NCI-H2227 (cell line): ENCODE data around the gene RREB1.

ENCODE experiments used
- DNase-seq: peaks from one replicate; lab custom pipeline; 2025; ENCODE audit not compliant: unreplicated experiment; lab: John Stamatoyannopoulos, UW

RREB1 gene

DNA sequence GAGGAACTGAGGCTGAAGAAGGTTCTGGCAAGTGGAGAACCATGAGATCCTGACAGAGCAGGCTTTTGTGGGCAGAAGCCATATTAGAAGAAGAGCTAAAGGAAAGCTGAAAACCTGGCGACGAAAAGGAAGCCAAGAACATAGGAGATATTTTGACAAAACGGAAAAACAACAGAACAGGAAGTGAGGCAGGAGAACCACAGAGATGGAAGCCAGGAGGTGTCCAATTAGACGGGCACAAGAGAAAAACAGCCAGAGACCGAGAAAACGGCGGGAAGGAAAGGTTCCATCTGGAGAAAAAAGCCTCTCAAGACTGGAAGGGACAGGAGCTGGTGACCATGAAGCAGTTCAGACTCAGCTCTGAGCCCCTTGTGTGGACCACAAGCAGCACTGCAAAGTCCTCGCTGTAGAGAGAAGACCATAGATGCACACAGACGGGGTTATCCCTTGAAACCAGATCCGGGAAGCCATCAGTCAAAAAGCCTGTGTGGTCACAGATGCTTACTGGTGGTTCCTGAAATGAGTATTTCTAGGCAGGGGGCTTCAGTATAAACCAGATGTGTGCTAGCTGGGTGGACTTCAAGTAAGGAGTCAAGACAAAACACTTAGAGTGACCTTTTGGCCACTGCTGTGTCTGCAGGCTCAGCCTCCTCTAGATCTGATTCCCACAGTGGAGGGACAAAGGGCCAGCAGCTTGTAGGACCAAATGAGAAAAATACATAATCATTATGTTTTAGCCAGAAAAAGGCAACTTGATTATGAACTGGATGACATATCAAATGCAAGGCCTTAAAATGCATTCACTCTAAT, 174.5 kb downstream of the RREB1 start:
- DNase-seq: no peak

DNA sequence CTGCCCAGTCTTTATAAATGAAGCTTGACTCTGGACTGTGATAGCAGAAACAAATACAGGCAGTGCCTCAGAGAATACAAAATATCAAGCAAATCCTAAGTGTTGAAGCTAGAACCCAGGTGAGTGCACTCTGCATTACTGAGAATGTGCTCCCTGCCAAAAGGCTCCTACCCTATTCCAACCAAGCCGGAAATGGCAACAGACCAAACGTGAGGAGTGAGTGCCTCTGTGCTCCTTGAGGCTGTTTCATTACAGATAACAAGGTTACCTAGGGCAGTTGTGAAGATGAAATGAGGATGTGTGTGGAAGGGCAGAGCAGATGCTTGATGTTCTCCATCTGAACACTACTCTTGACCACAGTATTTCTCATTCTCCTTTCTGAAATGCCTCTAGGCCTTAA, 175.9 kb downstream of the RREB1 start:
- no peak for DNase-seq

DNA sequence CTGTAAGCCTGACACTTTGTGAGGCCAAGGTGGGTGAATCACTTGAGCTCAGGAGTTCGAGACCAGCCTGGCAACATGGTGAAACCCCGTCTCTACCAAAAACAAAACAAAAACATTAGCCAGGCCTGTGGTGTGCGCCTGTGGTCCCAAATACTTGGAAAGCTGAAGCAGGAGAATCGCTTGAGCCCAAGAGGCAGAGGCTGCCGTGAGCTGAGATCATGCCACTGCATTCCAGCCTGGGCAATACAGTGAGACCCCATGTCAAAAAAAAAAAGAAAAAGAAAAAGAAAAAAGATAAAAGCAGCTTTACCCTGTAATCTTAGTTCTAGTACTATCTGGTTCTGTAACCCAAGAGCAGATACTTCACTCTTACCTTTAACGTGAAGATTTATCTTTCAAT, 177.7 kb downstream of the RREB1 start:
- no peak for DNase-seq

DNA sequence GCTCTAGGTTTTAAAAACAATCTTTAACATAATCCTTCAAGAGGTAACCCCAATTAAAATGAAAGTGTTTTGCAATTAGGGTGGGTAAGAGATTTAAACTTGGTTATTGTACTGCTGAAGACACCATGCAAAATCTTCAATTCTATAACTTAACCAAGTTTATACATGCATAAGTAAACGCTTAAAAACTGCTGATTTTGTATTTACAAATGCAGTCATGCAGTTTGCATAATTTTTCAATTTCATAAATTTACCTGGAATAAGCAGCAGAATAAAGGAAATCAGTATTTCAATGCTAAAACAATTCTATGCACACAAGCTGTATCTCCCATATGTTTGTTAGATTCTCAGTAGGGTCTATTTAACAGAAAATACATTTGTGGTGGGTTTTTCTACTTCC, 182.3 kb downstream of the RREB1 start:
- DNase-seq: no peak

DNA sequence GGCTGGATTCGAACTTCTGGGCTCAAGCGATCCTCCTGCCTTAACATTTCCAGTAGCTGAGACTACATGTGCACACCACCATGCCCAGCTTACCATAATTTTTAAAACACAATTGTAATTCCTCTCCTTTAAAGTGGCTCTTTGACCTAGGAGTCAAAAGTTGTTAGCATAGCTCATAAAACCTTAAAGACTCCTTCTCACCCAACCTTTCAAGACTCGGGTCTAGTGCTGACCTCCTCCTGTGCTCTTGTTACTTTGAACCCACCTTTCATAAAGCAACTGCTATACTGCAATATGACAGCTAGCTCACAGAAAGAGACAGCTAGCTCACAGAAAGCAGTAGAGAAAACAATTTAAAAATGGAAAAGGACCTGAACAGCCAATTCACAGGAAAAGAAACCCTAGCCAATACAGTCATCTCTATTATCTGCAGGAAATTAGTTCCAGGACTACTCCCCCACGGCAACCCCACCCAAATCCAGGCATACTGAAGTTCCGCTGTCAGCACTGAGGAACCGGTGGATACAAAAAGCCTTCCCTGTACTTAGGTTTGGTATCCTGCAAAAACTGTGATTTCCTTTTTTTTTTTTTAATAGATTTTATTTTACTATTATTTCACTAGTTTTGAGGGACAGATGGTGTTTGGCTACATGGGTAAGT, 185.0 kb downstream of the RREB1 start:
- DNase-seq: no peak

DNA sequence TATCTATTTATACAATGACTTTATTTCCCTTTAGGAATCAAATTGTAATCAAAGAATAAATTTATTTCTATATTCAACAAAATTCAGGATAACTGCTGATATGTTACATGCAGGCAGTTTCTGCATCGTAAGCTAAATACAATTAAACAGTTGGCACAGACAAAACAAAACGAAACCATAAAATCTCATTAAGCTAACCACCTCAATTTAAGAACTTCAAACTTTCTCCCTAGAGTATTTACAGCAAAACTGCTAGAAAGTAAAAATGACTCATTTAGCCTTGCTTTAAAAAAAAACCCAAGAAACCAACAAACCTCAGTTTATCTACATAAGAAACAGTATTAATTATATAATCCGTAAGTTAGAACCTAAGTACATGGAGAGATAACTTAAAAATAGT, 188.2 kb downstream of the RREB1 start:
- DNase-seq: no peak

DNA sequence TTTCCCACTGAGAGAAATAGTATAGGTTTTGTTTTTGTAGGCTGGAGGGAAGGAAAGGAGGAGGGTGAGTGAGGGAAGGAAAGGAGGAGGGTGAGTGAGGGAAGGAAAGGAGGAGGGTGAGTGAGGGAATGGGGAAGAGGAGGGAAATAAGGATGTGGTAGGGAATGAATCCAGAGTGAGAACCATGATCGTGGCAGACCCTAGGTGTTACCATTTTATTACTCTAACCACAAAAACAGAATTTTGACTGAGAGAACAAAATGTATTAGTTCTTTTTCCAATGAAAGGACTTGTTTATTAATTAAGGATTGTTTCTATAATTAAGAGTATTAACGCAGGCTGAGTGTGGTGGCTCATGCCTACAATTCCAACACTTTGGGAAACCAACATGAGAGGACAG, 188.8 kb downstream of the RREB1 start:
- DNase-seq: no peak

DNA sequence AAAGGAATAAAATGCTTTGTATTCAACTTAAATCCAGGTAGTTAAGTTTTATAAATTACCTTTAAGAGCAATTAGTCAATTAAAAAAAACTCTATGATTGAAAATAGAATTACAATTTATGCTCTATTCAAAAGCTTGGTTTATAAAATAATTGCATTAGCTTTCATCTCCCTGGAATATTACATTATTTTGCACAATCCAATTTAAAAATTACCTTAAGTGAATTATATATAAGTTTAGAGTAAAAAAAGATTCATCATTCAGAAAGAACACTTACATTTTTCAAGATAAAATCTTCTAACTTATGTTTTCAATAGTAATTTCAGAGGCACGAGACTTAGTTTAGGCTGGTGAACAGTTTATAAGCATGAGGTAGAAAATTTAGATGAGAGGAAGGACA, 190.4 kb downstream of the RREB1 start:
- no peak for DNase-seq

DNA sequence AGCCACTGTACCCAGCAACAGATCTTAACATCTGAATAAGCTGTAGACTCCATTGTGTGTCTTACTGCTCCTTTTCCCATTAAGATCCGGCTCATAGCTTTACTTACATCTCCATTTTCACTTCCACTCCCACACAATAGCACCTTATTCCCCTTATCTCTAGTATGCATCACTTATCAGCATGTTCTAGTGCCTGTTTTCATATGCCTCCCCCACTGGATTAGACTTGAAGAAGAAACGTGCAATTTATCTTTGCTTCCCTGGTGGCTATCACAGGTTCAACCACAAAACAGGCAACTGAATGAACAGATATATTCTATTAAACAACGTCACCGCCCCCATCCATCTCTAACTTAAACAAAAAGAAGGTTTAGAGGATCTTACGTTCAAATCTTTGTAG, 193.2 kb downstream of the RREB1 start:
- DNase-seq: no peak
